ENCODE measurements around the gene KAZN.

KAZN gene

GRCh38 chr1:15100121-15100879, 501.8 kb downstream of the KAZN start:
- Histone ChIP-seq H3K79me2 (ENCODE audit: control insufficient read depth, low read length) (no peaks in the 10 kb centered on the region), H3K27ac (ENCODE audit: low read depth, low read length) (no peak overlapping the region), H3K4me3 (ENCODE audit: low read length) (no peak overlapping the region), H3K4me1 (ENCODE audit: control insufficient read depth, low read length) (no peaks in the 10 kb centered on the region), H4K20me1 (ENCODE audit: control insufficient read depth, insufficient read depth, low read depth, low read length) (peaks cover 3% of the 10 kb centered on the region; the same call in 1 of the 2 replicates), H3K36me3 (ENCODE audit: control insufficient read depth, low read length) (no peaks in the 10 kb centered on the region), H3F3A (ENCODE audit: control insufficient read depth, insufficient read depth) (no peaks in the 10 kb centered on the region), H3K4me2 (ENCODE audit: low read length) (no peak overlapping the region), H3K9me2 (replicated peaks; ENCODE audit: control insufficient read depth, low read length) (no peaks in the 10 kb centered on the region), H3K27me3 (ENCODE audit: control insufficient read depth, low read length) (no peaks in the 10 kb centered on the region), H3K9me3 (ENCODE audit: control insufficient read depth, insufficient read depth, low read length) (no peaks in the 10 kb centered on the region)
- TF ChIP-seq, protein P1, sequence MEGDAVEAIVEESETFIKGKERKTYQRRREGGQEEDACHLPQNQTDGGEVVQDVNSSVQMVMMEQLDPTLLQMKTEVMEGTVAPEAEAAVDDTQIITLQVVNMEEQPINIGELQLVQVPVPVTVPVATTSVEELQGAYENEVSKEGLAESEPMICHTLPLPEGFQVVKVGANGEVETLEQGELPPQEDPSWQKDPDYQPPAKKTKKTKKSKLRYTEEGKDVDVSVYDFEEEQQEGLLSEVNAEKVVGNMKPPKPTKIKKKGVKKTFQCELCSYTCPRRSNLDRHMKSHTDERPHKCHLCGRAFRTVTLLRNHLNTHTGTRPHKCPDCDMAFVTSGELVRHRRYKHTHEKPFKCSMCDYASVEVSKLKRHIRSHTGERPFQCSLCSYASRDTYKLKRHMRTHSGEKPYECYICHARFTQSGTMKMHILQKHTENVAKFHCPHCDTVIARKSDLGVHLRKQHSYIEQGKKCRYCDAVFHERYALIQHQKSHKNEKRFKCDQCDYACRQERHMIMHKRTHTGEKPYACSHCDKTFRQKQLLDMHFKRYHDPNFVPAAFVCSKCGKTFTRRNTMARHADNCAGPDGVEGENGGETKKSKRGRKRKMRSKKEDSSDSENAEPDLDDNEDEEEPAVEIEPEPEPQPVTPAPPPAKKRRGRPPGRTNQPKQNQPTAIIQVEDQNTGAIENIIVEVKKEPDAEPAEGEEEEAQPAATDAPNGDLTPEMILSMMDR (IDR thresholded peaks at IDR 0.05; ENCODE audit: low read depth, low read length, poor library complexity, severe bottlenecking), result peak; percentile 93
- TF ChIP-seq EZH2phosphoT487 (IDR thresholded peaks at IDR 0.05; ENCODE audit: borderline replicate concordance, low read length), result no peak

GRCh38 chr1:15100880-15101760, 502.6 kb downstream of the KAZN start:
- Histone ChIP-seq H4K20me1 (ENCODE audit: control insufficient read depth, insufficient read depth, low read depth, low read length) (peaks cover 3% of the 10 kb centered on the region; the same call in 1 of the 2 replicates), H3K27ac (ENCODE audit: low read depth, low read length) (no peak overlapping the region), H3K4me1 (ENCODE audit: control insufficient read depth, low read length) (no peaks in the 10 kb centered on the region), H3F3A (ENCODE audit: control insufficient read depth, insufficient read depth) (no peaks in the 10 kb centered on the region), H3K9me3 (ENCODE audit: control insufficient read depth, insufficient read depth, low read length) (no peaks in the 10 kb centered on the region), H3K79me2 (ENCODE audit: control insufficient read depth, low read length) (no peaks in the 10 kb centered on the region), H3K36me3 (ENCODE audit: control insufficient read depth, low read length) (no peaks in the 10 kb centered on the region), H3K4me2 (ENCODE audit: low read length) (no peak overlapping the region), H3K9me2 (replicated peaks; ENCODE audit: control insufficient read depth, low read length) (no peaks in the 10 kb centered on the region), H3K4me3 (ENCODE audit: low read length) (no peak overlapping the region), H3K27me3 (ENCODE audit: control insufficient read depth, low read length) (no peaks in the 10 kb centered on the region)
- TF ChIP-seq EZH2phosphoT487 (IDR thresholded peaks at IDR 0.05; ENCODE audit: borderline replicate concordance, low read length), result no peak
- TF ChIP-seq, protein P1 (IDR thresholded peaks at IDR 0.05; ENCODE audit: low read depth, low read length, poor library complexity, severe bottlenecking), result no peak

DNA sequence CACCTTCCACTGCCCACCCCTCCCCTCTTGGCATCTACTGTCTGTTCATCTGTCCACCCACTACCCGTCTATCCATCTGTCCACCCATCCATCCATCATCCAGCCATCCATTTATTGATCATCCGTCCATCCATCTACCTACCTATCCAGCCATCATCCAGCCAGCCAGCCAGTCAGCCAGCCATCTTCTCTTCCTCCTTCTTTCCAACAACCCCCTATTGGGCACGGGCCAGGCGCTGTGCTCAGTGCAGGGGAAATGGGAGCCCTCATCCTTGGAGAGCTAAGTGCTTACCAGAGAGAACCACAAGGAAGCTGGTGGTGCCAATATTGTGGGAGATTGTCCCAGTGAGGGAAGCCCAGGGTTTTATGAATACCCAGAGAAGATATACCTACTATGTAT, 503.3 kb downstream of the KAZN start:
- Histone ChIP-seq H3K79me2 (ENCODE audit: control insufficient read depth, low read length) (no peaks in the 10 kb centered on the region), H3F3A (ENCODE audit: control insufficient read depth, insufficient read depth) (no peaks in the 10 kb centered on the region), H3K9me2 (replicated peaks; ENCODE audit: control insufficient read depth, low read length) (no peaks in the 10 kb centered on the region), H3K4me2 (ENCODE audit: low read length) (no peak overlapping the region), H3K4me3 (ENCODE audit: low read length) (no peak overlapping the region), H4K20me1 (ENCODE audit: control insufficient read depth, insufficient read depth, low read depth, low read length) (peaks cover 3% of the 10 kb centered on the region; the same call in 1 of the 2 replicates), H3K4me1 (ENCODE audit: control insufficient read depth, low read length) (no peaks in the 10 kb centered on the region), H3K27ac (ENCODE audit: low read depth, low read length) (no peak overlapping the region), H3K9me3 (ENCODE audit: control insufficient read depth, insufficient read depth, low read length) (no peaks in the 10 kb centered on the region), H3K27me3 (ENCODE audit: control insufficient read depth, low read length) (no peaks in the 10 kb centered on the region), H3K36me3 (ENCODE audit: control insufficient read depth, low read length) (no peaks in the 10 kb centered on the region)
- TF ChIP-seq, protein P1 (IDR thresholded peaks at IDR 0.05; ENCODE audit: low read depth, low read length, poor library complexity, severe bottlenecking), result no peak
- no peak for TF ChIP-seq EZH2phosphoT487 (IDR thresholded peaks at IDR 0.05; ENCODE audit: borderline replicate concordance, low read length)
